ENCODE measurements around the gene FBXO42.

The FBXO42 gene

DNA sequence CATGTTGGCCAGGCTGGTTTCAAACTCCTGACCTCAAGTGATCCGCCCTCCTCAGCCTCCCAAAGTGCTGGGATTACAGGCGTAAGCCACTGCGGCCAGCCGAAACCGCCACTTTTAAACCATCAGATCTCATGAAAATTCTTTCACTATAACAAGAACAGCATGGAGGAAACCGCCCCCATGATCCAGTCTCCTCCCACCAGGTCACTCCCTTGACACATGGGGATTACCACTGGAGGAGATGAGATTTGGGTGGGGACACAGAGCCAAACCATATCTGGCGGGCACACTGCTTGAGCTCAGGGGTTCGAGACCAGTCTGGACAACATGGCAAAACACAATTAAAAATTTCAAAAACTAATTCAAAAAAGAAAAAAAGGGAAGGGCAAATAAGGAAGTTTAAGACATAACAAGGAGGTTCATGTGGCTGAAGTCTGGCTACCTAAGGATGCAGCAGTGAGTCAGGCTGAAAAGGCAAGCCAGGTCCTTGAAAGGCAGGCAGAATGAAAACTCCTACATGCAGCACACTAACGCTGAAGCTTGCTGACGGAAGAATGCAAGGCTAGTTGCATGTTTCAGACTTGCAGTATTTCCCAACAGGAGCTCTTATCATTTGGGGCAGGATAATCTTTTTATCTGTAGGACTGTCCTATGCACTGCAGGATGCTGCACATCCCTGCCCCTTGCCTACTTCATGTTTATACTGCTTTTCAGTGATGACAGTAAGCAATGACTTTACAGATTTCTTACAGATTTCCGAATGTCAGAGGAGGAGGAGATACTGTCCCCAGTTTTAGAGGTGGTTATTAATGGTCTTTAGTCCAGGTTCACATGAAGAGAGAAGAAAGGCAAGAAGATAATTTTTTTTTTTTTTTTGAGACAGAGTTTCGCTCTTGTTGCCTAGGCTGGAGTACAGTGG is 49.3 kb downstream of the FBXO42 start:
- Histone ChIP-seq H3K27ac (ENCODE audit: low read depth, low read length) (no peak overlapping the region), H4K5ac (ENCODE audit: low read length) (no peak overlapping the region), H3K4me3 (ENCODE audit: low read length) (no peak overlapping the region), H3K18ac (ENCODE audit: low read length) (no peak overlapping the region), H3K4me1 (ENCODE audit: control insufficient read depth, low read depth, low read length) (no peaks in the 10 kb centered on the region), H3K27me3 (ENCODE audit: insufficient read depth, low read length, poor library complexity) (no peaks in the 10 kb centered on the region), H4K8ac (ENCODE audit: low read depth, low read length) (no peak overlapping the region), H3K4ac (ENCODE audit: low read depth, low read length) (no peak overlapping the region), H2BK5ac (ENCODE audit: low read length) (no peak overlapping the region), H3K9ac (ENCODE audit: low read length) (no peak overlapping the region), H3K36me3 (ENCODE audit: control insufficient read depth, insufficient read depth, low read length) (no peaks in the 10 kb centered on the region), H3K23ac (ENCODE audit: low read length) (no peak overlapping the region), H3K79me1 (ENCODE audit: low read length) (no peaks in the 10 kb centered on the region), H2AK5ac (ENCODE audit: low read length) (no peak overlapping the region), H3K56ac (ENCODE audit: low read length) (no peak overlapping the region), H2BK120ac (ENCODE audit: low read depth, low read length) (no peak overlapping the region), H2BK15ac (replicated peaks; ENCODE audit: low read depth) (no peak overlapping the region), H3K4me2 (ENCODE audit: low read length) (no peak overlapping the region), H3K79me2 (ENCODE audit: control insufficient read depth, insufficient read depth, low read length) (no peaks in the 10 kb centered on the region)
- no peak for DNase-seq
- no CpG with 5 or more reads among the region's 12 CpGs for WGBS (ENCODE audit: extremely low coverage, insufficient coverage, low lambda C conversion rate)

- Histone ChIP-seq H3K4ac (ENCODE audit: low read depth, low read length) (no peak overlapping the region), H3K56ac (ENCODE audit: low read length) (no peak overlapping the region), H3K23ac (ENCODE audit: low read length) (no peak overlapping the region), H3K79me1 (ENCODE audit: low read length) (no peaks in the 10 kb centered on the region), H3K4me2 (ENCODE audit: low read length) (no peak overlapping the region), H3K9ac (ENCODE audit: low read length) (no peak overlapping the region), H3K27me3 (ENCODE audit: insufficient read depth, low read length, poor library complexity) (no peaks in the 10 kb centered on the region), H2BK120ac (ENCODE audit: low read depth, low read length) (no peak overlapping the region), H3K79me2 (ENCODE audit: control insufficient read depth, insufficient read depth, low read length) (no peaks in the 10 kb centered on the region), H4K8ac (ENCODE audit: low read depth, low read length) (no peak overlapping the region), H3K27ac (ENCODE audit: low read depth, low read length) (no peak overlapping the region), H3K18ac (ENCODE audit: low read length) (no peak overlapping the region), H3K36me3 (ENCODE audit: control insufficient read depth, insufficient read depth, low read length) (no peaks in the 10 kb centered on the region), H3K4me3 (ENCODE audit: low read length) (no peak overlapping the region), H2BK15ac (replicated peaks; ENCODE audit: low read depth) (no peak overlapping the region), H2AK5ac (ENCODE audit: low read length) (no peak overlapping the region), H4K5ac (ENCODE audit: low read length) (no peak overlapping the region), H3K4me1 (ENCODE audit: control insufficient read depth, low read depth, low read length) (no peaks in the 10 kb centered on the region), H2BK5ac (ENCODE audit: low read length) (no peak overlapping the region)
- DNase-seq: no peak
- no CpG with 5 or more reads among the region's 3 CpGs for WGBS (ENCODE audit: extremely low coverage, insufficient coverage, low lambda C conversion rate)
Measured at GRCh38 chr1:16300436-16300835, 51.8 kb downstream of the FBXO42 start.

DNA sequence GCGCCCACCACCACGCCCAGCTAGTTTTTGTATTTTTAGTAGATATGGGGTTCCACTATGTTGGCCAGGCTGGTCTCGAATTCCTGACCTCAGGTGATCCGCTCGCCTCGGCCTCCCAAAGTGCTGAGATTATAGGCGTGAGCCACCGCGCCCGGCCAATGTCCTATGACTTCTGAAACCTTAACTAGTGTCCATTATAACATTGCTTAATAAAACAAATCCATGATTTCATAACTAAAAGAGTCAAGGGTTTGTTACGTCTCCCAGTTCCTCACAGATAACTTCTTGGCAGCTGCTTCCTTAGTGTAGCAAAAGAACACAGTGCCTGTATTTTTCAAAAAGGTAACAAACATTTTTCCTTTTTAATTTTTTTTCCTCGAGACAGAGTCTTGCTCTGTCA is 53.6 kb downstream of the FBXO42 start:
- H3K79me2 ChIP-seq (ENCODE audit: control insufficient read depth, insufficient read depth, low read length): no peaks in the 10 kb centered on the region
- H3K4ac ChIP-seq (ENCODE audit: low read depth, low read length): no peak overlapping the region
- no peak overlapping the region for H3K27ac ChIP-seq (ENCODE audit: low read depth, low read length)
- no peak overlapping the region for H2BK15ac ChIP-seq (replicated peaks; ENCODE audit: low read depth)
- H3K79me1 ChIP-seq (ENCODE audit: low read length): no peaks in the 10 kb centered on the region
- no peak overlapping the region for H3K18ac ChIP-seq (ENCODE audit: low read length)
- H2BK120ac ChIP-seq (ENCODE audit: low read depth, low read length): no peak overlapping the region
- H2BK5ac ChIP-seq (ENCODE audit: low read length): no peak overlapping the region
- H3K4me3 ChIP-seq (ENCODE audit: low read length): no peak overlapping the region
- no peak overlapping the region for H3K56ac ChIP-seq (ENCODE audit: low read length)
- H3K4me2 ChIP-seq (ENCODE audit: low read length): no peak overlapping the region
- no peak for DNase-seq
- H4K8ac ChIP-seq (ENCODE audit: low read depth, low read length): no peak overlapping the region
- WGBS (ENCODE audit: extremely low coverage, insufficient coverage, low lambda C conversion rate): no CpG with 5 or more reads among the region's 12 CpGs
- no peak overlapping the region for H4K5ac ChIP-seq (ENCODE audit: low read length)
- no peaks in the 10 kb centered on the region for H3K27me3 ChIP-seq (ENCODE audit: insufficient read depth, low read length, poor library complexity)
- no peaks in the 10 kb centered on the region for H3K4me1 ChIP-seq (ENCODE audit: control insufficient read depth, low read depth, low read length)
- H3K23ac ChIP-seq (ENCODE audit: low read length): no peak overlapping the region
- no peak overlapping the region for H2AK5ac ChIP-seq (ENCODE audit: low read length)
- H3K9ac ChIP-seq (ENCODE audit: low read length): no peak overlapping the region
- no peaks in the 10 kb centered on the region for H3K36me3 ChIP-seq (ENCODE audit: control insufficient read depth, insufficient read depth, low read length)

DNA sequence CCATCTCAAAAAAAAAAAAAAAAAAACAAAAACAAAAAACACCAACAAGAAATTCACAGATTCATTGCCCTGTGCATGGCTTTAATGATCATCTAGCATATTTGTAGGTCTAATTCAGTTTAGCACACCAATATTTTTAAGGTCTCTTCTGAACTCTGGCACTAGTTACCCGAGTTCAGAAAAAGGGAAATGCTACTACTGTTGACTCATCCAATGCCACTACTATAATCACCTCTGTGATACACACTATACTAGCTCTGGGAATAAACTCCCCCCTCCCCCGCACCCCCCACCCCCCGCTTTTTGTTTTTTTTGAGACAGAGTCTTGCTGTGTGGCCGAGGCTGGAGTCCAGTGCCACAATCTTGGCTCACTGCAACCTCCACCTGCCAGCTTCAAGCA is 55.6 kb downstream of the FBXO42 start:
- H3K9ac ChIP-seq (ENCODE audit: low read length): no peak overlapping the region
- H2AK5ac ChIP-seq (ENCODE audit: low read length): no peak overlapping the region
- no peaks in the 10 kb centered on the region for H3K36me3 ChIP-seq (ENCODE audit: control insufficient read depth, insufficient read depth, low read length)
- no peak overlapping the region for H3K23ac ChIP-seq (ENCODE audit: low read length)
- no peak overlapping the region for H3K4ac ChIP-seq (ENCODE audit: low read depth, low read length)
- no peak overlapping the region for H3K56ac ChIP-seq (ENCODE audit: low read length)
- no peak overlapping the region for H3K4me3 ChIP-seq (ENCODE audit: low read length)
- no peaks in the 10 kb centered on the region for H3K79me1 ChIP-seq (ENCODE audit: low read length)
- no peaks in the 10 kb centered on the region for H3K79me2 ChIP-seq (ENCODE audit: control insufficient read depth, insufficient read depth, low read length)
- H3K4me1 ChIP-seq (ENCODE audit: control insufficient read depth, low read depth, low read length): no peaks in the 10 kb centered on the region
- no peak for DNase-seq
- no peak overlapping the region for H2BK120ac ChIP-seq (ENCODE audit: low read depth, low read length)
- no peak overlapping the region for H2BK15ac ChIP-seq (replicated peaks; ENCODE audit: low read depth)
- no peak overlapping the region for H3K4me2 ChIP-seq (ENCODE audit: low read length)
- H2BK5ac ChIP-seq (ENCODE audit: low read length): no peak overlapping the region
- H3K27me3 ChIP-seq (ENCODE audit: insufficient read depth, low read length, poor library complexity): no peaks in the 10 kb centered on the region
- no peak overlapping the region for H4K8ac ChIP-seq (ENCODE audit: low read depth, low read length)
- no peak overlapping the region for H4K5ac ChIP-seq (ENCODE audit: low read length)
- H3K18ac ChIP-seq (ENCODE audit: low read length): no peak overlapping the region
- no peak overlapping the region for H3K27ac ChIP-seq (ENCODE audit: low read depth, low read length)
- no CpG with 5 or more reads among the region's 4 CpGs for WGBS (ENCODE audit: extremely low coverage, insufficient coverage, low lambda C conversion rate)

- no peak overlapping the region for H4K5ac ChIP-seq (ENCODE audit: low read length)
- H3K79me1 ChIP-seq (ENCODE audit: low read length): no peaks in the 10 kb centered on the region
- H3K18ac ChIP-seq (ENCODE audit: low read length): no peak overlapping the region
- no peak overlapping the region for H3K4me3 ChIP-seq (ENCODE audit: low read length)
- no peak overlapping the region for H3K27ac ChIP-seq (ENCODE audit: low read depth, low read length)
- H3K4me2 ChIP-seq (ENCODE audit: low read length): no peak overlapping the region
- H3K9ac ChIP-seq (ENCODE audit: low read length): no peak overlapping the region
- no peak overlapping the region for H2BK120ac ChIP-seq (ENCODE audit: low read depth, low read length)
- H2BK5ac ChIP-seq (ENCODE audit: low read length): no peak overlapping the region
- H3K23ac ChIP-seq (ENCODE audit: low read length): no peak overlapping the region
- no peak overlapping the region for H2BK15ac ChIP-seq (replicated peaks; ENCODE audit: low read depth)
- WGBS (ENCODE audit: extremely low coverage, insufficient coverage, low lambda C conversion rate): no CpG with 5 or more reads among the region's 3 CpGs
- H3K4me1 ChIP-seq (ENCODE audit: control insufficient read depth, low read depth, low read length): no peaks in the 10 kb centered on the region
- H3K4ac ChIP-seq (ENCODE audit: low read depth, low read length): no peak overlapping the region
- H3K27me3 ChIP-seq (ENCODE audit: insufficient read depth, low read length, poor library complexity): no peaks in the 10 kb centered on the region
- no peak for DNase-seq
- H3K79me2 ChIP-seq (ENCODE audit: control insufficient read depth, insufficient read depth, low read length): no peaks in the 10 kb centered on the region
- H4K8ac ChIP-seq (ENCODE audit: low read depth, low read length): no peak overlapping the region
- no peak overlapping the region for H3K56ac ChIP-seq (ENCODE audit: low read length)
- no peak overlapping the region for H2AK5ac ChIP-seq (ENCODE audit: low read length)
- H3K36me3 ChIP-seq (ENCODE audit: control insufficient read depth, insufficient read depth, low read length): no peaks in the 10 kb centered on the region
Measured at GRCh38 chr1:16294219-16295212, 57.8 kb downstream of the FBXO42 start.

All from mesendoderm (in vitro differentiated cells).